ENCODE data around the gene ALOX15B. TPM values are rescaled to one million over a fixed set of nuclear protein-coding genes. Genes with fewer than 3 reads are reported as not detected.
A peak's percentile ranks its signal among the peaks of the same experiment; 100 is the strongest.

Gene ALOX15B
- total RNA-seq, 4 donors from 2014 or later: 0.15 to 1.0 (median 0.69) TPM

DNA sequence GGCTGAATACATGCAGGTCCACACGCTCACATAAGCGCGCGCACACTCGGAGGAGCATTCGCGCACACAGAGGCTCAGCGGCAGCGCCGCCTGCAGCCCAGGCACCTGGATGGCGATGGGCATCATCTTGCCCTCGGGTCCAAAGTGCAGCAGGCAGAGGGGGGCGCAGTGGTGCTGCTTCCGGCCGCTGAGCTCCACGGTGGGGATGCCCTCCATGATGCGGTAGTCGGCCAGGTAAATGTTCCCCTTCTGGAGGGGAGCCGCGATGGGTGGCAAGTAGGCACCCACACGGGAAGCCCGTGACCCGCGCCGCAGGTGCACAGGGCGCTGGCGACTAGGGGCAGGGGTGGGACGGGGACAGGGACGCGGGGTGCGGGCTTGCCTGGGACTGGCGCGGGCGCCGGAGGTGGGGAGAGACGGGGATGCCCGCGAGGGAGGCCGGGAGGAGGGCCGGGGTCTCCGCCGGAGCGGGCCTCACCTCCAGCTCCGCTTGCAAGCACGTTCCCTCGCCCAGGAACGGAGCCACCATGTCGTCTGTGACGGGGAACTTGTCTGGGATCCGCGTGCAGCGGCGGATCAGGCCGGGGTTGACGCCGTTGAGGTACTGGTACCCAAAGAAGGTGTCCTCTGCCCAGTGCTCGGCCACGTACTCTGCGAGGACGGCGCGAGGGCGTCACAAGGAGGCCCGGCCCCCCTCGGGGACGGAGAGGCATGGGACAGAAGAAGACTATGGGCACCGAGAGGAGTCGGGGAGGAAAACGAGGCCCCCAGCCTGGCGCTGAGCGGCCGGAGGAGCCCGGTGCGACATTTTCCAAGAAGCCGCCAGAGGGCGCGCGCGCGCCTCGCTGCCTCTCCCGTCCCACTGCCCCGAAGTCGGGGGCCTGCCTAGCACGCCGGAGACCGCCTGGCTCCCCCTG, 40.7 kb downstream of the ALOX15B start:
- Histone ChIP-seq H3K4me1 (peaks cover 4 to 13% of the 10 kb centered on the region in 2 donors), H3K4me3 (peak overlapping the region; percentile 49 to 72 (median 53)), H3K36me3 (no peaks in the 10 kb centered on the region), H3K27ac (no peak overlapping the region), H3K27me3 (peaks cover 42 to 58% (median 57%) of the 10 kb centered on the region in 3 donors), H3K9me3 (no peaks in the 10 kb centered on the region)
- no peak for TF ChIP-seq POLR2A (IDR thresholded peaks at IDR 0.05)
- TF ChIP-seq, protein P1, sequence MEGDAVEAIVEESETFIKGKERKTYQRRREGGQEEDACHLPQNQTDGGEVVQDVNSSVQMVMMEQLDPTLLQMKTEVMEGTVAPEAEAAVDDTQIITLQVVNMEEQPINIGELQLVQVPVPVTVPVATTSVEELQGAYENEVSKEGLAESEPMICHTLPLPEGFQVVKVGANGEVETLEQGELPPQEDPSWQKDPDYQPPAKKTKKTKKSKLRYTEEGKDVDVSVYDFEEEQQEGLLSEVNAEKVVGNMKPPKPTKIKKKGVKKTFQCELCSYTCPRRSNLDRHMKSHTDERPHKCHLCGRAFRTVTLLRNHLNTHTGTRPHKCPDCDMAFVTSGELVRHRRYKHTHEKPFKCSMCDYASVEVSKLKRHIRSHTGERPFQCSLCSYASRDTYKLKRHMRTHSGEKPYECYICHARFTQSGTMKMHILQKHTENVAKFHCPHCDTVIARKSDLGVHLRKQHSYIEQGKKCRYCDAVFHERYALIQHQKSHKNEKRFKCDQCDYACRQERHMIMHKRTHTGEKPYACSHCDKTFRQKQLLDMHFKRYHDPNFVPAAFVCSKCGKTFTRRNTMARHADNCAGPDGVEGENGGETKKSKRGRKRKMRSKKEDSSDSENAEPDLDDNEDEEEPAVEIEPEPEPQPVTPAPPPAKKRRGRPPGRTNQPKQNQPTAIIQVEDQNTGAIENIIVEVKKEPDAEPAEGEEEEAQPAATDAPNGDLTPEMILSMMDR (IDR thresholded peaks at IDR 0.05 in 4 of 5, conservative IDR thresholded peaks at IDR 0.05 in 1 of 5): peak; percentile 68 to 93 (median 84)
- in situ Hi-C loops (cut with MboI; ENCODE audit: low sequenced_read_pairs in 4 of 4): loop anchor here in 3 of 4 donors (25.0 kb wide), 2 partner anchors 208 to 233 kb away; partner anchors contain the start of genes ARHGEF15 (in 2 of the 3), RANGRF (in 1 of the 3) and SLC25A35 (in 1 of the 3)
- intact Hi-C loops (cut with DNase I; ENCODE audit: low total_unique reads): loop anchor here (2.0 to 10.0 kb wide), 2 partner anchors 19 to 215 kb away; partner anchors contain the start of gene SLC25A35
- peak; percentile 15 to 38 for DNase-seq
- peak; percentile 91 to 94 for ATAC-seq

DNA sequence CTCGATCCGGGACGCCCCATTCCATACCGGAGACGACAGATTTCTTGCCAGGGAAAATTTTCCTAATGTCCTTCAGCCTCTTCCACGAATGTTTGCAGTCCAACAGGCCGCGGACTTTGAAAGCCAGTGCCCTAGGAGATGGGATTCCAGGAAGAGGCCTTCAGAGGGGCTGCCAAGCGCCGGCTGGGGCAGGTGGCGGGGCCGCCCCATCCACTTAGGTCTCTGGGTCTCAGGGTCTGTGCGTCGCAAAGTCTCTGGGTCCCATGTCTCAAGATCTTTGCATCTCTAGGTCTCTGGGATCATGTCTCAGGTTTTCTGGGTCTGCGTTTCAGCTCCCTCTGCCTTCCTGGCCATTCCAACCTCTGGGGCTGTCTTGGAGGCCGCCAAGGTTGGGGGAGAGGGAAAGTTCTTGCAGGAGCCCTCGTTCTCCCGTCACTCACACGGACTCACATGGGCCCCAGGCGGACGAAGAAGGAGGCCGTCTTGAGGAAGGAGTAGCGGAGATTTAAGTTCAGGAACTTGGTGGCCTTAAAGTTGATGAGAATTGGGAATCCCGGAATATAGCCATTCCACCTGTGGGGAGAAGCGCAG, 41.4 kb downstream of the ALOX15B start:
- Histone ChIP-seq H3K4me3 (peak overlapping the region; percentile 49 to 72 (median 53)), H3K27me3 (peaks cover 34 to 51% (median 50%) of the 10 kb centered on the region in 3 donors), H3K4me1 (peaks cover 4 to 13% of the 10 kb centered on the region in 2 donors), H3K9me3 (no peaks in the 10 kb centered on the region), H3K36me3 (no peaks in the 10 kb centered on the region), H3K27ac (no peak overlapping the region)
- TF ChIP-seq POLR2A (IDR thresholded peaks at IDR 0.05): no peak
- TF ChIP-seq, protein P1 (IDR thresholded peaks at IDR 0.05 in 4 of 5, conservative IDR thresholded peaks at IDR 0.05 in 1 of 5): peak in 2 of 5 experiments; percentile 15 to 21
- in situ Hi-C loops (cut with MboI; ENCODE audit: low sequenced_read_pairs in 4 of 4) (loop anchor here in 3 of 4 donors (25.0 kb wide), 2 partner anchors 207 to 232 kb away; partner anchors contain the start of genes ARHGEF15 (in 2 of the 3), RANGRF (in 1 of the 3) and SLC25A35 (in 1 of the 3)), intact Hi-C loops (cut with DNase I; ENCODE audit: low total_unique reads) (loop anchor here (10.0 kb wide), 1 partner anchor 214 kb away; the partner anchor contains the start of gene SLC25A35)
- ATAC-seq: peak; percentile 24 to 32
- DNase-seq: no peak

DNA sequence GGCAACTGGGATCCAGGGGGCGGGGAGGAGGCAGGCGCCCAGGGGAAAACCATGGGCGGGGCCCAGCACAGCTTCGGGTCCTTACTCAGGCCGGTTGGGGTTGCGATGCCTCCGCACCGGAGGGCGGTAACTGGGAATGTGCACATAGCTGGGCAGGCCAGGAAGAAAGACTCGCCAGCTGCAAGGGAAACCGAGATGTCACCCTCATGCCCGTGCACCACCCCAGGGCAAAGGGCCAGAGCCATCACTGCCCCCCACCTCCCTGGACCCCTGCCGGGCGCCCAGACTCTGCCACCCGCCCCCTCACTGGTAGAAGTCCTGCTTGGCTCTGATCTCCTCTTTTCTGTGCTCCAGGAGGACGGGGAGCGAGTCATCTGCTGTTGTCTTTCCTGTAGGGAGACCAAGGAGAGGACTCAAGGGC, 42.0 kb downstream of the ALOX15B start:
- Histone ChIP-seq H3K4me3 (no peak overlapping the region), H3K27ac (no peak overlapping the region), H3K9me3 (no peaks in the 10 kb centered on the region), H3K27me3 (peaks cover 30 to 46% (median 45%) of the 10 kb centered on the region in 3 donors), H3K36me3 (no peaks in the 10 kb centered on the region), H3K4me1 (peaks cover 4 to 13% of the 10 kb centered on the region in 2 donors)
- DNase-seq (no peak), ATAC-seq (no peak)
- TF ChIP-seq, protein P1 (IDR thresholded peaks at IDR 0.05 in 4 of 5, conservative IDR thresholded peaks at IDR 0.05 in 1 of 5): no peak
- no peak for TF ChIP-seq POLR2A (IDR thresholded peaks at IDR 0.05)
- intact Hi-C loops (cut with DNase I; ENCODE audit: low total_unique reads): loop anchor here (10.0 kb wide), 1 partner anchor 214 kb away; the partner anchor contains the start of gene SLC25A35
- in situ Hi-C loops (cut with MboI; ENCODE audit: low sequenced_read_pairs in 4 of 4): loop anchor here in 3 of 4 donors (25.0 kb wide), 2 partner anchors 206 to 231 kb away; partner anchors contain the start of genes ARHGEF15 (in 2 of the 3), RANGRF (in 1 of the 3) and SLC25A35 (in 1 of the 3)

DNA sequence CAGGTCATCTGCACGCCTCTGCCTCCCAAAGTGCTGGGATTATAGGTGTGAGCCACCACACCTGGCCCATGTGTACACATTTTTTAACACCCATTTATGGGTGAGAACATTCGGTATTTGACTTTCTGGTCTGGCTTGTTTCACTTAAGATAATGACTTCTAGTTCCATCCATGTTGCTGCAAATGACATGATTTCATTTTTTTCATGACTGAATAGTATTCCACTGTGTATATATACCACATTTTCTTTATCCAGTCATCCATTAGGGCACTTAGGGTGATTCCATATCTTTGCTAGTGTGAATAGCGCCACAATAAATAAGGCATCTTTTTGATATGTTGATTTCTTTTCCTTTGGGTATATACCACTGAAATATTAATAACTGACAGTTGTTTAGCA, 43.0 kb downstream of the ALOX15B start:
- intact Hi-C loops (cut with DNase I; ENCODE audit: low total_unique reads): loop anchor here (10.0 kb wide), 1 partner anchor 213 kb away; the partner anchor contains the start of gene SLC25A35
- in situ Hi-C loops (cut with MboI; ENCODE audit: low sequenced_read_pairs in 4 of 4): loop anchor here in 3 of 4 donors (25.0 kb wide), 2 partner anchors 205 to 230 kb away; partner anchors contain the start of genes ARHGEF15 (in 2 of the 3), RANGRF (in 1 of the 3) and SLC25A35 (in 1 of the 3)
- DNase-seq (no peak), ATAC-seq (no peak)
- H3K27ac ChIP-seq: no peak overlapping the region
- H3K36me3 ChIP-seq: no peaks in the 10 kb centered on the region
- peaks cover 22 to 40% (median 34%) of the 10 kb centered on the region in 3 donors for H3K27me3 ChIP-seq
- no peaks in the 10 kb centered on the region for H3K9me3 ChIP-seq
- TF ChIP-seq, protein P1 (IDR thresholded peaks at IDR 0.05 in 4 of 5, conservative IDR thresholded peaks at IDR 0.05 in 1 of 5): no peak
- TF ChIP-seq POLR2A (IDR thresholded peaks at IDR 0.05): no peak
- no peak overlapping the region for H3K4me3 ChIP-seq
- H3K4me1 ChIP-seq: peaks cover 4 to 13% of the 10 kb centered on the region in 2 donors

All from gastrocnemius medialis (tissue), 4 donors.